NCI-H146 treated with DMSO at 0.1 percent for 48 hours (cell line): ENCODE data around the gene CNTN1.
"Not testable (repeated sequence)": the region's sequence is repeated elsewhere in the genome, so short reads cannot be mapped to it uniquely, and the experiment has no call there.

ENCODE experiments used
- DNase-seq: peaks from one replicate; lab custom pipeline; 2025; ENCODE audit not compliant: unreplicated experiment; lab: John Stamatoyannopoulos, UW

CNTN1 gene

DNA sequence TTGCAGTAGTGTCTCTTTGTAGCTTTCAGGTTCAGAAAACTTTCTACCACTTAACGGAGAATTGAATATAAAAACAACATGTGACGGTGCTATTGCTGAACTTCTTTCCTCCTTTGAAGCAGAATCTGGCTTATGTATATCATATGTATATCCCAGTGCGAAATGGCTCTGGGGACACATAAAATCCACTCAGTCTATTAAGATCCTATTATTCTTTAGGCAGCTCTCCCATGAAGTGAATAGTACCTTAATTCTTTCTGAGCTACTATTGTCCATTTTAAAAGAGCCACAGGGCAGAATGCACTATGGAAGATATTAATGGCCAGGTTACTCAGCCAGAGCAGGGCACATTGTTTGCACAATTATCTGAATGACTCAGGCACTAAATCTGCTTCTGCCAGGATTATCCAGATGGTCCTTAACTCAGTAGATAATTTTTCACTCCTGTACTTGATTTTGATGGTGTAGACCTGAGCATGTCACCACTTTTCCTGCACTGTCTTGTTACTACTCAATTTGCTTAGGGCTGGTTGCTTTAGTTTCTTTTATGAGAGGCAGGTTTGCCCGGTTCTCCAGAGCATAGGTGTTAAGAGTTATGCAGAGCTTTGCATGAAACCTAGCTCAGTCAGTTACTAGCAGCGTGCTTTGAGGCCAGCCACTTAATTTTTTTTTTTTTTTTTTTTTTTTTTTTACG is 5.5 kb downstream of the CNTN1 start:
- no peak for DNase-seq

DNA sequence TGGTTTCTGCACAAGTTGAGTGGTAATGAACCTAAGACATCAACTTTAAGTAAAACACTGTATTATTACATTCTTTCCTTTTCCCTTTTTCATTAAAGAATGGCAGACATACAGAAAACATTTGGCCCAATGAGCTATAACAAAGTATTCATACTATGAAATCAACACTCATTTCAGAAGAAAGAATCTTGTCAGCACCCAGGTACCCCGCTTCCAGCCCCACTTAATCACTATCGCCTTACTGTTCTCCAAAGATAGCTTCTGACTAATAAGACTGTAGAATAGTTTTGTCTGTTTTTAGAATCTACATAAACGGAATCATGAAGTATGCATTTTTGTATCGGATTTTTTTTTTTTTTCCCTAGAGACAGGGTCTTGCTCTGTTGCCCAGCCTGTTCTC is 9.5 kb downstream of the CNTN1 start:
- DNase-seq = no peak

DNA sequence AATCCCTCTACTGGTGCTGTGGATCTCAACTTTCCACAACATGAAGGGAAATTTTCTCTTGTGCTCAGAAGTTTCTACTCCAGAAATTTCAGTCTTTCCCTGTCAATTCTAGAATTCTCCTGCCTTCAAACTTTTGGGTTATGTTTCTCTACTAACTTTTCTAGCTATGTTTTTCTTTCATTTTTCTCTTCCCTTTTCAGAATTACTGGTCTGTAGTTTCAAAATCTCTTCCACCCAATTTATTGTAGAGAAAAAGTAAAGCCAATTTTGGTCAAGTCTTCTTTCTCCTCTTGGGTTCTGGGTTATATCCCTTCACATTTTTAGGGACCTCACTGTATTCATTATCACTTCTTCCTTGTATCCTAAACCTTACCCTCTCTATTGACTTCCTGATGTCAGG is 18.9 kb downstream of the CNTN1 start:
- no peak for DNase-seq

DNA sequence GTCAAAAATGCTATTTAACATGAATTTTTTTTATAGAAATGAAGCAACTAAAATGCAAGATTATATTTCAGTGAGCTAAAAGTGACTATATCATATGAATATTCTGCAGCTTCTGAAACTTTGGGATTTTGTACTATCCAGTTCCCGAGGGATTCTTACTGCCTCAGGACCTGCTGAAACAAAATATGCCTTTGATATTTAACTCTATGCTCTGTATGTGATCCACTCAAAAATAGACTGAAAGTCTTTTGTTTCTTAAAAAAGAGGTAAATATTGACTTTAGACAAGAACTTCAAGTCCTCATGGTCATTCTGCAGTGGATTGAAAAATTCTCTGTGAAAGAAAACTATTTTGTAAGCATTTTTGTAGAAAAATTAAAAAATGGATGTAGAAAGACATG is 22.4 kb downstream of the CNTN1 start:
- DNase-seq = no peak

DNA sequence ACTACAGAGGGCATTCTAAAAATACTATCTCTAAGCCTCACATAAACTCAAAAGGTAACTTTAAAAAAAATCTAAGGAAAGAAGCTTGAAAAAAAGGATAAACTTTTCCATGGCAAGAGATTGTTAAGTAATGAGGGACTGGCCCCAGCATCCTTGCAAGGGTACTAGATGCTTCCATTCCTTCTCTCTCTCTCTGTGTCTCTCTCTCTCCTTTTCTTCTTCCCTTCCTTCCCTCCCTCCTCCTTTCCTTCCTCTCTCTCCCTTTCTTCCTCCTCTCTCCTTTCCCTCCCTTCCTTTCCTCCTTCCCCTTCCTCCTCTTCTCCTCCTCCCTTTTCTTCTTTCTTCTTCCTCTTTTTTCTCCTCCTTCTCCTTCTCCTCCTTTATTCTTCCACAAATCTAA is 23.8 kb downstream of the CNTN1 start:
- DNase-seq = no peak

DNA sequence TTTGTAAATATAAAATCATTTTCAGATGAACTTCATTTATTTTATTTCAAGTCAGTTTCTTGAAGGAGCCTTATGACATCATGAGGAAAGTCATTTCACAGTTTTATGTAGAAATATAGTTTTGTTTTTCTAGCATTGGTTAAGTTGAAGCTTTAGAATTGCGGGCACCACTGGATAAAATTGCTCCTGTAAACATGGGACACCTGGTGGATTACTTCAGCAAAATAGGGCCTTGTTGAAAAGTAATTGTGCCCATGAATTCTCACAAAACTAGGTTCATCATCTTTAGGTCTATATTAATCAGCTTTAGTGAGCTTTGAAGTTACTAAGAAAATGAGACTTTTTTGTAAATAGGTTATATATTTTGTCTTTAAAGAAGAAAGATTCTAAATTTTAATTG is 25.3 kb downstream of the CNTN1 start:
- DNase-seq = no peak

DNA sequence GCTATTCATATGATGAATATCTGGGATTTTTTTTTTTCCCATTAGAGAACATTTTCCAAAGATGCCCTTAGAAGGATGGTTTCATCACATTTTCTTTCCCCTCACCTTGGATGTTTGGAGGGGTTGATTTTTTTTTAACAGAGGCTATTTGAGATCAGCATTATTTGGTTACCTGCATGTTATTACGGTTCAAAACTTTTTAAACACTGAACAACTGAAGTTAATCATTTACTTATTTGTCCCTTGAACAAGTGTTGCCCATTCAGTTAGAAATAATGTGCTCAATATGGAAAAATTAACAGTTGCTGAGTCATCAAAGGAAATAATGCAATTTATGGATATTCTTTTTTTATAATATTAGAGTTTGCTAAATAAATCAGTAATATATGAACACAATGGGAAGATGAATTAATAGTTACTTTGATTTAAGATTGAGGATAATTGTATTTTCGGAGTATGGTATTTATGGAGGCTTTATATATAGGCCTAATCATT is 26.7 kb downstream of the CNTN1 start:
- DNase-seq = no peak

DNA sequence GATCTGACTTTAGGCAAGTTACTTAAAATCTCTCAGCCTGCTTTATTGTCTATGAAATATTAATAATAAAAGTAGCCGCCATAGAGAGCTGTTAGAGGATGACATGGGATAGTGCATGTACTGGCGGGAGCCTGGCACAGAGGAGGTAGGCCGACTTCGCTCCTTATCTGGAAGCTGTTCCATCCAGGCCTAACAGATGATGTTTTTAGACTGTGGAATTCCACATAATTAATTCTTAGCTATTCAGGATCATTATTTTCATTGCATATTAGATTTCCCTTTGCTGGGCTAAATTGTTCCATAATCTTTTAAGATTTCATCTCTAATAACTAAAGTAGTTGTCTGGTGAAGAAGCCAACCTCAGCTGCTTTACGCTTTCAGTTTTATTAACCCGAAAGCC is 30.8 kb downstream of the CNTN1 start:
- DNase-seq = no peak

DNA sequence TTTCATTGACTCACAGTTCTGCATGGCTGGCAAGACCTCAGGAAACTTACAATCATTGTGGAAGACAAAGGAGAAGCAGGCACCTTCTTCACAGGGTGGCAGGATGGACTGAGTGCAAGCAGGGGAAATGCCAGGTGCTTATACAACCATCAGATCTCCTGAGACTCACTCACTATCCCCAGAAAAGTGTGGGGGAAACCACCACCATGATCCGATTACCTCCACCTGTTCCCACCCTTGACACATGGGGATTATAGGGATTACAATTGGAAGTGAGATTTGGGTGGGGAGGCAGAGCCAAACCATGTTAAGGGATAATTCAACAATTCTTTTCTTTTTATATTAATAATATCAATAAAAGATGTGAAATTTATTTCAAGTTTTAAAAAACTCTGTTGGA is 34.1 kb downstream of the CNTN1 start:
- DNase-seq = no peak

DNA sequence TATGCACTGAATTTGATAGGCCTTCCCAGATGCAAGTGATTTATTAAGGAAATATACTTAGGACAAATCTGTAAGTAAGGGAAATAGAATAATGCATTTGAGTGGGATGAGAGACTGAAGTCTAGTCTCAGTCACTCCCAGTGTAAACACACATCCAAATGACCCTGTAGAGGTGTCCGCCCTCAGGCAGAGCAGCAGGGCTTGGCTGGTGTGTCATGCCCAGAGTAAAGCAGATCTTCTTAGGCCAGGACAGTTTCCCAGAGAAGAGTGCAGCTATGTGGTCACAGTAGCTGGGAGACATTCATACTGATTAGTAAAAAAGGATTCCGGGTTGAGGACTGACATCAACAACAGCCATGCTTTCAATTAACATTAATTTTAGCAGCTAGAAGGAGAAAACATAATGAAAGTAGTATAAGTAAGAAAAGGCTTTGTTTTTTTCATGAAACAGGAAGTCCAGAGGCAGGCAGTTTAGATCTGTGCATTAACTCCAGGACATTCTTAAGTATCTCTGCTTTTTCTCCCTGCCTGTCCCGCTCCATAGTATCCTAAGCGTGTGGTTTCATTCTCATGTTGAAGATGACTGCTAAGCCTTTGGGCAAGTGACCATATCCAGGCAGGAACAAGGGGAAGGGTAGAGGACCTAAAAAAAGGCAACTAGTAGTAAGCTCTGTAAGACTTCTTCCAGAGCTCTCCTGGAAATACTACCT is 35.7 kb downstream of the CNTN1 start:
- DNase-seq = no peak

DNA sequence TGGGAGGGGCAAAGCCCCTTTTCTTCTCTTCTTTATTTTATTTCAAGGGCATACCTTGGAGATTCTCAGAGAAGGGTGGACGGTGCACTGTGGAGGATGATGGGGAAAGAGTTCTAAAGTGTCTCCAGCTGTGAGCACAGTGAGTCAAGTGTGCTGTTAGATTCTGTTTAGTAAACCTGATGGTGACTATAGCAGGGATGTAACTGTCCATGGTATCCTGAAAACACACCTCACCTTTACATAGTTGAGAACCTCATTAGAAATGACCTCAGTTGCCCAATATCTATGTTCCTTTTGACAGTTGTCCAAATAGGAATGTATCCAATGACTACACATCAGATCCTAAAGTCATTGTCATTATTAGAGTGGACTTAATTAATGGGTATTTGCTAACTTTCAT is 38.0 kb downstream of the CNTN1 start:
- DNase-seq = no peak

DNA sequence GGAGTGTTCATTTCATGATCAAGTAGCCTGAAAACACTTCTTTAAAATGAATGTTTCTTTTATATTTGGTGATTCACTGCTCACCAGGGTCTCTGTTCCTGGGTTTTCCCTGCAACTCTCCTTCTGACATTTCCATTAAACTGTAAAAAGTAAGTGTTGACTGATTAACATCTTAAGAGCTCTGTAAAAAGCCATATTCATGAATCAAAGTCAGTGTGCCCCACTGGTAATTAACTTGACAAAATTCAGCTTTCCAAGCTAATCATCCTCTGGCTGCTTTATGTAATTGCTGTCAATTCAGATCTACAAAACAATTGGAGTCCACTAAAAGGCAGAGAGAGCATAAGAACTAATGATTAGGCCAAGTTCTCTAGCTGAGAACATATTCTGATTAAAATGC is 41.6 kb downstream of the CNTN1 start:
- no peak for DNase-seq

DNA sequence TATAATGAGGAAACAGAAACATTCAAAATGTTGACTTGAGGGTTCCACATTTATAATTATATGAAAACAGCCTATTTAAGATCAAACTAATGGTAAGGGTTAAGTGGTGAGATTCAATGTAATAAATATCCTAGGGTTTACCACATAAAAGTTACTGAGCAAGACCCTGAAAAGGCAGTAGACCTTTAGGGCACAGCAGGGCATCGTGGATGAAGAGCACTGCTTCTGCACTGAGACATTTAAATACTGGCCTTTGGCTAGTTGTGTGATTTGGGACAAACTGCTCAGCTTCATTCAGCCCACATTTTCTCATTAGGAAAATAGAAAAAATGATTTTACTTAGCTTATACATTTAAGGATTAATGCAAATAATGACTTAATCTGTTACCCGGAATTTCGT is 42.0 kb downstream of the CNTN1 start:
- no peak for DNase-seq

DNA sequence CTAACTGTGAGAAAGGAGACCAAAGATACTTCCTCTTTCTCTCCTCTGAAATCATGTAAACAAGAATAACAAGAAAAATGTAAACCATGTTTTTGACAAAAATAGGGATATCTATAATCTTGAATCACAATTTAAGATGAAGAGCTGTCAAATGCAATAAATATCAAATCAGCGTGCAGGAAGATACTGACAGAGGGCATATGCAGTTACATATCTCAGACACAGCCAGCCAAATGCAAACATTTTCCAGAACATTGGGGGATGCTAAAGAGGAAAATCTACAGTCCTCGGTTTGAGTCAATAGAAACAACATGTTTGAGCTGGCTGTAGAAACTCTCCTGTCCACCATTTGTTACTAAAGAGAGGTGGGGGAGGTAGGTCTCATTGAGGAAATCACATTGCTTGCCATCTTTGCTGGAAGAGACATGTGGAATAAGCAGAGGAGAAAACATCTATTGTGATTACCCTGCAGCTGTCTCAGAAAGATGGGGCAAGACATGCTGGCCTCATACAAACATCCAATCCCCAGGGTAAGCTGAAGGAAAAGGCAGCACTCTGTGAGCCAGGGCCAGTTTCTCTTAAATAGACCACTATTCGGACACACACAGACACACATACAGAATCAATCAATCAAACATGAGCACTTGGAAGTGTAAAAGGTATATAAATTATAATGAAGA is 43.5 kb downstream of the CNTN1 start:
- DNase-seq = no peak

DNA sequence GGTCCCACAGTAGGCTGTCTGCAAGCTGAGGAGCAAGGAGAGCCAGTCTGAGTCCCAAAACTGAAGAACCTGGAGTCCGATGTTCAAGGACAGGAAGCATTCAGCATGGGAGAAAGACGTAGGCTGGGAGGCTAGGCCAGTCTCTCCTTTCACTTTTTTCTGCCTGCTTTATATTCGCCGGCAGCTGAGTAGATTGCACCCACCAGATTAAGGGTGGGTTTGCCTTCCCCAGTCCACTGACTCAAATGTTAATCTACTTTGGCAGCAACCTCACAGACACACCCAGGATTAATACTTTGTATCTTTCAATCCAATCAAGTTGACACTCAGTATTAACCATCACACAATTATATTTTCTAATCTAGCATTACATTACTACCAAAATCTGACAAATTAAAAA is 45.2 kb downstream of the CNTN1 start:
- DNase-seq = not testable (repeated sequence)

DNA sequence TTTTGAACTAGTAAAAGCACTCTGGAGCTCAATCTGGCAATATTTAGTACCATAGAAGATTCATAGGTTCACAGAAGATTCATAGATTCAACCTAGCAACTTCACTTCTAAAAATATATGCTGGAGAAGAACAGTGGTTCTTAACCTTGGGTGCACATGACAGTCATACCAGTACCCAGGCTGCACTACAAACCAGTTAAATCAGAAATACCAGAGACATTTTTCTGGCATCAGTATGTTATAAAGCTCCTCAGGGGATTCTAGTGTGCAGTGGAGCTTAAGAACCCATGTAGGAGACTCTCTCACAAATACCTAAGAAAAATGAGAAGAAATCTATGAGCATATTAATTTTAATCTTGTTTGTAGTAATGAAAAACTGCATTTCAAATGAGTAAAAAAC is 46.6 kb downstream of the CNTN1 start:
- DNase-seq = no peak

DNA sequence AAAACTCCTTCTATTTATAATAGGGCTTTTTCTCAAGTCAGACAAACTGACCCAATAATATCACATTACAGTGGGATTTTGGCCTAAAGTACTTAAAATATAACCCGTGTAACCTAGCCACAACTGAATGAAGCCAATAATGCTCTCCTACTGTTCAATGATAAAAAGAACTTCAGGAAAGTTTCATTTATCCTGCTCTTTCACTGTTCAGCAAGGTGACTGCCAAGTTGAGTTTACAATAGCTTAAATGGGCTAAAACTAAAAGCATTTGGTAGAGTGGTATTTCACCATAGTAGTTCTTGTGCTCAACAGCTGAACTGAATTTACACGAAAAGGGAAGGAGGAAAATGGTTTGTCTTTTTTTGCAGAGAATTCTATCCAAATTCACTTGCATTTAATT is 49.8 kb downstream of the CNTN1 start:
- no peak for DNase-seq

DNA sequence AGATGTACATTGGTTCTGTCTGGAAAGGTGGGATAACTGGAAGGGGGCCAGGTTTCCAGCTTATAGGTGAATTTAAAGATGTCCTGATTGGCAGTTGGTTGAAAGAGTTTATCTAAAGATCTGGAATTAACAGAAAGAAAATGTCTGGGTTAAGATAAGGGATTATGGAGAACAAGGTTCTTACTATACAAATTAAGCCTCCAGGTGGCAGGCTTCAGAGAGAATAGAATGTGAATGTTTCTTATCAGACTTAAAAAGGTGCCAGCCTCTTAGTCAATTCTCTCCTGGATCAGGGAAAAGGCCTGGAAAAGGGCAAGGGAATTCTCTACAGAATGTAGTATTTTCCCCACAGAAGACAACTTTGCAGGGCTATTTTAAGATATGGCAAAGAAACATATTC is 53.1 kb downstream of the CNTN1 start:
- DNase-seq = no peak

DNA sequence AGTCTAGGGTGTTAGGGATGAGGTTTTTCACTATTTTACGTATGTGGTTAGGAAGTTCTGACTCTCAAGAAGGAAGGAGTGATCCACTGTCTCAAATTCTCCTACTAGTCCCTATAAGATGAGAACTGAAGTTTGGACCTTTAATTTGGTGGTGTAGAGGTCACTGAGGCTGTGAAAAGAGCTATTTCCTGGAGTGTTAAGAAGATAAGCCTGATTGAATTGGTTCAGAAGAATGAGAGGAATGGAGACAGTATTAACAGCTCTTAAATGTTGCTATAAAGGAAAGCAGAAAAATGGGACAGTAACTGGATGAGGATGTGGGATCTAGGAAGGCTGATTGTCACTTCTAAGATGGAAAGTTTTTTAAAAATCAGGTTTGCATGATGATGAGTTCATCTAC is 57.6 kb downstream of the CNTN1 start:
- no peak for DNase-seq

DNA sequence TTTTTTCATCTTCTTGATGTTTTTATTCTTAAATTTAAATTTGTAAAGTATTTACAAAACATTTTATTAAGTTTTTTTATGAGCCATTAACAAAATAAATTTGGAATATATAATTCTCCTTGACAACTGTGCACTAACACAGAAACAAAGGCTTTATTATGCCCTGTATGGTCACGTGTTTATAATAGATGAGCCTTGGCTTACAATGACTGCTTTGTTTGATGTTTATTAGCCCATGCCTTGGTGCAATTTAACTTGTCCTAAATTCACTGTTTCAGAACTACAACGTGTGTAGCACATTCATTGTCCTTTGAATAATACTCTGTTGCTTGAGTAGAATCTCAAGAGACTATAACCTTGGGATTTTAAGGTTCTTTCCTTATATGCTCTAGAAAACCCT is 59.8 kb downstream of the CNTN1 start:
- DNase-seq = no peak

DNA sequence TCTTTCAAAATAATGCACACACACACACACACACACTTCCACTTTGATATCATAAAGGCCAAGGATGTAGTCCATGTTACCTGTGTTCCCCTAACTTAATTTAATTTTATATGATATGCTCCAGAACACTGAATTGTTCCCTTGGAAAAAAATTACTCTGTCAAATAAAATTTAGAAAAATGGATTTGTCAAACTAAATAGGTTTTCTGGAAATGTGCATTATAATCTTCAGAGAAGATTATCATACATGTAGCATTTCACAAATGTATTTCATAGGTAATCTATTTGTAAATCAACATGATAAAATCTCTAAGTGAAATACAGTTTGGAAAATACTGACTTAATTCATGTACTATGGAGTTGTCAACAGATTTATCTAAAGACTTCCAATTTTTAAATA is 68.6 kb downstream of the CNTN1 start:
- no peak for DNase-seq

DNA sequence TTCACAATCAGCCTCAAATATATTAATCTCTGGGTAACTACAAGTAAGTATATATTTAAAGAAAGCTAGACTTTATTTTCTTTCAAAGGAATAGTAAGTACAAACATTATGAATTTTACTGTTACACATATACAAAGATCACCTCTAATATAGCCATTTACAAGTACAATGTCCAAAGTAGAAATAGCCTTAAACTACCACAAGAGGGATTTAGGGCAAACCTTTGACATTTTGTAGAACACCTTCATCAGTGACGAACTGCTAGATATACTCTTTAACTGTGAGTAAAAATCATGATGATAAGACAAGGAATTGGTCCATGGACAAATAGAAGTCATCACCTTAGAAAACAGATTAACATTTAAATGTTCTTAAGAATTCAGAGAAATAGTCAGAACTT is 69.8 kb downstream of the CNTN1 start:
- DNase-seq = no peak
